ENCODE measurements around the gene GAB1. TPM values are rescaled to one million over a fixed set of nuclear protein-coding genes. Genes with fewer than 3 reads are reported as not detected.

GAB1 gene
- polyA plus RNA-seq, 3 donors from 2014 or later = 1.9 to 2.9 TPM; not detected in 1

- Mint-ChIP-seq H3K36me3 (peaks cover 0 to 43% (median 8%) of the 10 kb centered on the region in 3 donors), H3K27me3 (ENCODE audit: low read depth in 3 of 3) (peaks cover 1 to 7% (median 3%) of the 10 kb centered on the region in 3 donors), H3K27ac (no peak overlapping the region), H3K9me3 (peaks cover 0 to 11% (median 2%) of the 10 kb centered on the region in 6 donors), H3K4me1 (no peaks in the 10 kb centered on the region), H3K4me3 (no peak overlapping the region)
- no peak for DNase-seq
These were observed 101.3 kb downstream of the GAB1 start for GRCh38 chr4:143437937-143438336.

GRCh38 chr4:143438710-143439109, 102.0 kb downstream of the GAB1 start:
- Mint-ChIP-seq H3K27ac (no peak overlapping the region), H3K36me3 (peaks cover 0 to 35% (median 4%) of the 10 kb centered on the region in 3 donors), H3K4me1 (no peaks in the 10 kb centered on the region), H3K4me3 (no peak overlapping the region), H3K27me3 (ENCODE audit: low read depth in 3 of 3) (peaks cover 1 to 9% (median 1%) of the 10 kb centered on the region in 3 donors), H3K9me3 (peaks cover 0 to 3% (median 0%) of the 10 kb centered on the region in 6 donors)
- no peak for DNase-seq

GRCh38 chr4:143441109-143441508, 104.4 kb downstream of the GAB1 start:
- Mint-ChIP-seq H3K9me3 (peaks cover 0 to 1% (median 0%) of the 10 kb centered on the region in 6 donors), H3K27ac (no peak overlapping the region), H3K27me3 (ENCODE audit: low read depth in 3 of 3) (peaks cover under 1 to 11% (median 1%) of the 10 kb centered on the region in 3 donors), H3K36me3 (peaks cover 0 to 29% (median 4%) of the 10 kb centered on the region in 3 donors), H3K4me1 (no peaks in the 10 kb centered on the region), H3K4me3 (no peak overlapping the region)
- DNase-seq = no peak

GRCh38 chr4:143441678-143442077, 105.0 kb downstream of the GAB1 start:
- Mint-ChIP-seq H3K4me3 (no peak overlapping the region), H3K4me1 (no peaks in the 10 kb centered on the region), H3K9me3 (no peaks in the 10 kb centered on the region), H3K27me3 (ENCODE audit: low read depth in 3 of 3) (peaks cover 0 to 10% (median 1%) of the 10 kb centered on the region in 3 donors), H3K27ac (no peak overlapping the region), H3K36me3 (peaks cover 0 to 25% (median 4%) of the 10 kb centered on the region in 3 donors)
- no peak for DNase-seq

DNA sequence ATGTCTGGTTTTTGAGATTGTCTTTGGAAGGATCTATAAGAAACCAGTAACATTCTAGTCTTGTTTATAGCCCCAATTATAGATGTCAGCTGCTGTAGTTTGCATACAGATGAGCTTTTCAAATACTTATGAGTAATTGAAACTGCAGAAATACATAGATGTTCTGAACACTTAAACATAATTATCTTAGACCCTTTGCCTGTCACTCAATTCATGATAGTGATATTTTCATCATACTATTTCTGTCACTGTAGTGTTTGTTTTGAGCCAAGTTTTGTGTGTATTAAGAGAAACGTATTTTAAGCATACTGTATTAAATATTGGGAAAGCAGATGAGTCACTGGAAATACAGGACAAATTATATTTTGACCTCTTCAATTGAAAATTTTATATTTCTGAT, 107.1 kb downstream of the GAB1 start:
- Mint-ChIP-seq H3K9me3 (no peaks in the 10 kb centered on the region), H3K4me3 (no peak overlapping the region), H3K4me1 (no peaks in the 10 kb centered on the region), H3K27ac (no peak overlapping the region), H3K36me3 (peaks cover 0 to 9% (median 3%) of the 10 kb centered on the region in 3 donors), H3K27me3 (ENCODE audit: low read depth in 3 of 3) (peaks cover 0 to 4% (median 0%) of the 10 kb centered on the region in 3 donors)
- DNase-seq = no peak

- no peak overlapping the region for H3K4me3 Mint-ChIP-seq
- no peaks in the 10 kb centered on the region for H3K27me3 Mint-ChIP-seq (ENCODE audit: low read depth in 3 of 3)
- H3K4me1 Mint-ChIP-seq = peaks cover 6 to 11% of the 10 kb centered on the region in 2 donors
These were observed 114.5 kb downstream of the GAB1 start for GRCh38 chr4:143451186-143451585.

DNA sequence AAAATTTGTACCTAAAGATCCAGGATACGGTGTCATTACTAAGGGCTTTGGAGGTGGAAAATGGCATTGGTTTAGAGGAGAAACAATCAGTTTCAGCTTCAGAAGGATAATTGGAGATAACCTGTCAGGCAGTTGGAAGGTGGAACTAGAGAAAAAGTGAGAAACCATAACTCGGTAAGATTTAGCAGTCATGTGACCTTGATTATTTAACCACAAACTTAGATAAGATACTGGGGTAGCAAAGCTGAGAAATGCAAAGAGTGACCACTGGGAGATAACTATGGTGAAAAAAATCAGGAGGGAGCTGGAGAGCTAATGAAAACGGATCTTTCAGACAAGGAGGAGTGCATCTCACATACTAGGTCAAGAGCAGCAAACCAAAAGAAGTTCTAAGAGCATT, 118.5 kb downstream of the GAB1 start:
- peaks cover 0 to 2% (median under 1%) of the 10 kb centered on the region in 3 donors for H3K27me3 Mint-ChIP-seq (ENCODE audit: low read depth in 3 of 3)
- peak overlapping the region in 2 of 6 donors; percentile 3 to 9 for H3K27ac Mint-ChIP-seq
- H3K9me3 Mint-ChIP-seq = peaks cover 0 to 1% (median 0%) of the 10 kb centered on the region in 6 donors
- H3K4me3 Mint-ChIP-seq = no peak overlapping the region
- no peak for DNase-seq
- peaks cover 0 to 13% (median 5%) of the 10 kb centered on the region in 3 donors for H3K36me3 Mint-ChIP-seq
- H3K4me1 Mint-ChIP-seq = peaks cover 6 to 11% of the 10 kb centered on the region in 2 donors

More at GRCh38 chr4:143451186-143451585, 114.5 kb downstream of the GAB1 start:
- peaks cover 0 to 9% (median 5%) of the 10 kb centered on the region in 3 donors for H3K36me3 Mint-ChIP-seq
- DNase-seq = no peak
- H3K27ac Mint-ChIP-seq = no peak overlapping the region
- peaks cover 0 to 1% (median 0%) of the 10 kb centered on the region in 6 donors for H3K9me3 Mint-ChIP-seq

DNA sequence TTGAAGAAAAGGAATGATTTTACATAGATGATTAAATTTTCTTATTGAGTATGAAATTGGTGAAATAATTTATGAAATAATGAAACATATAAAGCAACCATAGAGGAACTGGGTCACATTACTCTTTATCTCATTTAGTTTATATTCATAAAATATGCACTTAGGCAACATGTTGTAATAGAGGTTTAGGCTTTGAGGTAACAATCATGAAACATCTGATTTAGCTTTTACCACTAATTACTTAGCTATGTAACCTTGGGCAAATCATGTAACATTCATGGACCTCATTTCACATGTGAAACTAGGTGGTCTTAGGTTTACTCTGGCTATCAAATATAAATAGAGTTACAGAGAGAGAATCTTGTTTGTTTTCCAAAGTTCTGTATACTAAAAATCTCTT, 122.3 kb downstream of the GAB1 start:
- Mint-ChIP-seq H3K36me3 (peaks cover 4 to 17% (median 5%) of the 10 kb centered on the region in 3 donors), H3K4me1 (peaks cover 6 to 11% of the 10 kb centered on the region in 2 donors), H3K9me3 (no peaks in the 10 kb centered on the region), H3K4me3 (no peak overlapping the region), H3K27ac (no peak overlapping the region), H3K27me3 (ENCODE audit: low read depth in 3 of 3) (peaks cover 0 to 5% (median 2%) of the 10 kb centered on the region in 3 donors)
- DNase-seq = no peak

DNA sequence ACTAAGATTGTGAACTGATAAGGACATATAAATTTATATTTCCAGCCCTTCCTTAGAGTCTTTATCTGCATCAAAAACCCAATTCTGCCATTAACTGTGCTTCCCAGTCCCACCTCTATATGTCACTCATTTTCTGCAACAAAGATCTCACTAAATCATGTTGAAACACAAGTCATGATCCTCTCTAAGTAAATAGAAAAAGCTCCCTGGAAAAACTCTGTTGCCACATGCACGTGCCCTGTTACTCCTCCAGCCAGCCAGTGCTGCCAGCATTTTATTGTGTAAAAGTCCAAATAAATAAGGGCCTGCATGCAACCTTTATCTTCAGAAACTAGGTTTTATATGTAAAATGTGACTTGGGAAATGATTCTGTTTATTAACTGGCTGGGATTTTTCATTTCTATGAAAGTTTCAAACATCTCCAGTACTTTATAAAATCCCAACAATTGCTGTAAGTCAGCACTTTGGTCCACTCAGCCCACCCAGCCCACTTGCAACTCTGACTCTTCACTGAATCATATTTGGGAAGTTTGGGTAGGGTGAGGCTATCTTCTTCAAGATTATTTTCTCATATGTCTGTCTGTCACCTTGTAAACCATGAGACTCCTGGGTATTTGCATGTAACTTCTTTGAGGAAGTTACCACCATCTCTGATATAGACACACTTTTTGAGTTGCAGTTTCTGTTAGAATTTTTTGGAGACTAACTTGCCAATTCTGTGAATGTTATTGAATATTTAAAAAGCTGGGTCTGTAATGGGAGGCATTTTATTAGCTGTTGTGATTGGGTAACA, 136.9 kb downstream of the GAB1 start:
- Mint-ChIP-seq H3K27ac (no peak overlapping the region), H3K4me1 (no peaks in the 10 kb centered on the region), H3K27me3 (ENCODE audit: low read depth in 3 of 3) (no peaks in the 10 kb centered on the region), H3K9me3 (no peaks in the 10 kb centered on the region), H3K4me3 (no peak overlapping the region), H3K36me3 (peaks cover 0 to 10% (median 0%) of the 10 kb centered on the region in 3 donors)
- DNase-seq = no peak

GRCh38 chr4:143477487-143477886, 140.8 kb downstream of the GAB1 start:
- Mint-ChIP-seq H3K36me3 (no peaks in the 10 kb centered on the region), H3K27ac (no peak overlapping the region), H3K4me1 (no peaks in the 10 kb centered on the region), H3K27me3 (ENCODE audit: low read depth in 3 of 3) (peaks cover 0 to 2% (median 0%) of the 10 kb centered on the region in 3 donors), H3K4me3 (no peak overlapping the region), H3K9me3 (no peaks in the 10 kb centered on the region)
- no peak for DNase-seq

DNA sequence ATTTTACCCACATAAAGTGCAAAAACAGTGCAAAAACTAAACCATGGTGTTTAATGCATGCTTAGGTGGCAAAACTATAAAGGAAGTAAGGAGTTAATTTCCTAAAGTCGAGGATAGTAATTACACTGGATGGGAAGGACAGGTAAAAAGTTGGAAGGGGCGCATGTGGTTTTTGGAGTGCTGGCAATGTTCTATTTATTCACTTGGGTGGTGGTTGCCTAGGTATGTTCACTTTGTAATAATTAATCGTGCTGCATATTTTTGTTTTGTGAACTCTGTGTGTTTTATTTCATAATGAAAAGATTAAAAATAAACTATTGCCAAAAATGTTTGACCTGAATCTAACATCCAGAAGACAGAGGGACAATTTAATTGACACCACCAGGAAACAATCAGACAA, 144.7 kb downstream of the GAB1 start:
- Mint-ChIP-seq H3K9me3 (peaks cover 0 to 1% (median 0%) of the 10 kb centered on the region in 6 donors), H3K27ac (no peak overlapping the region), H3K27me3 (ENCODE audit: low read depth in 3 of 3) (peaks cover 0 to 3% (median 2%) of the 10 kb centered on the region in 3 donors), H3K4me1 (no peaks in the 10 kb centered on the region), H3K36me3 (no peaks in the 10 kb centered on the region), H3K4me3 (no peak overlapping the region)
- DNase-seq = no peak

DNA sequence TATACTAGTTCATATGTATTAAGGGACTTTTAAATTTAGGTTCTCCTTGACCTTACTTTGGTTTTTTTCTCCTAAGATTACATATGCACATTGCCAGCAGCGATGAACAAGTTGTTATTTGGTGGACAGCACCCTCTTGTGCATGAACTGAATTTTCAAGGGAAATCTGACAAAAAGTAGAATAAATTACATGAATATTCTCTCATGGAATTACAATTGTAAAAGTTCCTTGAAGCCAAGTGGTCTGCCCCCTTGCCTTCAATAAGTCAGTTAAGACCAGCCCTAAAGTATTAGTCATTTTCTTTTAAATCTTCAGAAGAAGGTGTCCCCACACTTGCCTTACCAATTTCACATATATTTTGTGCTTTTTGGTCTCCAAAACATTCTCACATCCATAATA, 146.2 kb downstream of the GAB1 start:
- peaks cover 0 to 1% (median 0%) of the 10 kb centered on the region in 6 donors for H3K9me3 Mint-ChIP-seq
- H3K27me3 Mint-ChIP-seq (ENCODE audit: low read depth in 3 of 3) = peaks cover 0 to 3% (median 2%) of the 10 kb centered on the region in 3 donors
- DNase-seq = peak; percentile 1 to 12 (median 3)
- H3K4me3 Mint-ChIP-seq = no peak overlapping the region
- H3K4me1 Mint-ChIP-seq = no peaks in the 10 kb centered on the region
- H3K36me3 Mint-ChIP-seq = no peaks in the 10 kb centered on the region
- H3K27ac Mint-ChIP-seq = no peak overlapping the region

GRCh38 chr4:143486314-143486713, 149.6 kb downstream of the GAB1 start:
- Mint-ChIP-seq H3K27ac (no peak overlapping the region), H3K36me3 (no peaks in the 10 kb centered on the region), H3K4me3 (no peak overlapping the region), H3K9me3 (peaks cover 0 to 1% (median 0%) of the 10 kb centered on the region in 6 donors), H3K4me1 (no peaks in the 10 kb centered on the region), H3K27me3 (ENCODE audit: low read depth in 3 of 3) (peaks cover 0 to 9% (median 5%) of the 10 kb centered on the region in 3 donors)
- no peak for DNase-seq

- H3K27me3 Mint-ChIP-seq (ENCODE audit: low read depth in 3 of 3) = peaks cover 0 to 7% (median 5%) of the 10 kb centered on the region in 3 donors
- H3K4me3 Mint-ChIP-seq = no peak overlapping the region
- peaks cover 0 to 1% (median 0%) of the 10 kb centered on the region in 6 donors for H3K9me3 Mint-ChIP-seq
- no peaks in the 10 kb centered on the region for H3K36me3 Mint-ChIP-seq
- no peak overlapping the region for H3K27ac Mint-ChIP-seq
- no peak for DNase-seq
- H3K4me1 Mint-ChIP-seq = no peaks in the 10 kb centered on the region
These were observed 152.0 kb downstream of the GAB1 start for GRCh38 chr4:143488687-143489086.

Measured in immature natural killer cell (primary cell).